GM12892 (cell line): ENCODE data around the gene SLF2.
"Not testable (repeated sequence)": the region's sequence is repeated elsewhere in the genome, so short reads cannot be mapped to it uniquely, and the experiment has no call there.

ENCODE experiments used
- POLR2A ChIP-seq: IDR thresholded peaks from 2 replicates; pipeline ENCODE4 v1.6.1; 2011; ENCODE audit warnings: low read depth, low read length, control low read depth
- POLR2AphosphoS5 ChIP-seq: IDR thresholded peaks from 2 replicates; pipeline ENCODE4 v1.6.1; 2011; ENCODE audit warnings: low read depth, low read length, control low read depth
- TAF1 ChIP-seq: IDR thresholded peaks from 2 replicates; pipeline ENCODE4 v1.6.1; 2011; ENCODE audit warnings: low read depth, mild to moderate bottlenecking, control low read depth, low read length, borderline replicate concordance

GRCh38 chr10:100885611-100886010 is 27.2 kb upstream of the SLF2 start:
- TF ChIP-seq POLR2A, TAF1, POLR2AphosphoS5: not testable (repeated sequence)
